Vagina (tissue), 2 donors: ENCODE data around the gene KLKB1.

Experiments used
- CTCF ChIP-seq, 3 experiments: fragments of 450-650 bp in 2 of 3; fragments of 200-600 bp in 1 of 3; sonication (generic) in 1 of 3; IDR thresholded peaks; one replicate each; pipeline ENCODE4 v1.5.1; 2017 to 2019; ENCODE audit warnings: antibody characterized with exemption in 3 of 3, mild to moderate bottlenecking in 2 of 3, moderate library complexity in 2 of 3
- POLR2A ChIP-seq, 2 donors: fragments of 450-650 bp; IDR thresholded peaks; one replicate each; pipeline ENCODE4 v1.6.1; 2017; ENCODE audit warnings: antibody characterized with exemption in 2 of 2, mild to moderate bottlenecking in 2 of 2, moderate library complexity in 2 of 2
- POLR2AphosphoS5 ChIP-seq, 2 donors: sonication (generic); formaldehyde crosslinking; IDR thresholded peaks; one replicate each; pipeline ENCODE4 v1.9.0; 2017; ENCODE audit warnings: antibody characterized with exemption in 2 of 2, mild to moderate bottlenecking in 2 of 2, low read depth in 1 of 2; ENCODE audit not compliant: insufficient read depth in 1 of 2

- TF ChIP-seq POLR2A (IDR thresholded peaks at IDR 0.05) (no peak), CTCF (IDR thresholded peaks at IDR 0.05) (no peak), POLR2AphosphoS5 (IDR thresholded peaks at IDR 0.05; ENCODE audit: insufficient read depth in 1 of 2, low read depth in 1 of 2) (no peak)
Observed at GRCh38 chr4:186221624-186222023, 5.7 kb upstream of the KLKB1 start.
